H1 (cell line): ENCODE measurements around the gene KLHL1. TPM values are rescaled to one million over a fixed set of nuclear protein-coding genes. Genes with fewer than 3 reads are reported as not detected.

Experiments used
- CTCF ChIA-PET: fragments of 300-600 bp; sonication (Branson Sonifier 250); formaldehyde crosslinking; loops from one replicate; lab custom pipeline; 2021; ENCODE audit not compliant: partially characterized antibody; lab: Charles Lee
- POLR2A ChIA-PET: fragments of 300-600 bp; sonication (Branson Sonifier 250); formaldehyde crosslinking; loops from one replicate; lab custom pipeline; 2021; ENCODE audit warnings: inconsistent platforms; ENCODE audit not compliant: partially characterized antibody; lab: Charles Lee
- DNase-seq, 2 experiments: peaks; one replicate each; pipeline versions ENCODE4 v3.0.0 to v3.0.0-alpha.2; 2010 to 2022; ENCODE audit warnings: low spot score in 2 of 2, low read depth in 1 of 2, mixed read lengths in 1 of 2
- FAIRE-seq: peaks from 2 replicates; lab custom pipeline; 2011; peaks lifted over from hg19 to GRCh38; lab: Jason Lieb, UNC
- H2AFZ ChIP-seq: 2 replicates; pipeline ENCODE4 v1.8.1; 2012; ENCODE audit warnings: low read length, inconsistent platforms
- H2AK5ac ChIP-seq: 2 replicates; pipeline ENCODE4 v1.6.1; 2013; ENCODE audit warnings: low read depth, low read length
- H2BK120ac ChIP-seq: replicated peaks from 2 replicates; pipeline ENCODE3; 2013; ENCODE audit warnings: low read depth, low read length, inconsistent platforms
- H2BK12ac ChIP-seq: 2 replicates; pipeline ENCODE4 v1.6.1; 2013; ENCODE audit warnings: low read depth, low read length
- H2BK15ac ChIP-seq: 2 replicates; pipeline ENCODE4 v1.6.1; 2013; ENCODE audit warnings: low read length
- H2BK20ac ChIP-seq: 2 replicates; pipeline ENCODE4 v1.6.1; 2013; ENCODE audit warnings: low read length
- H2BK5ac ChIP-seq: 2 replicates; pipeline ENCODE4 v1.6.1; 2013; ENCODE audit warnings: low read depth, low read length
- H3K14ac ChIP-seq: 2 replicates; pipeline ENCODE4 v1.6.1; 2013; ENCODE audit warnings: inconsistent platforms; ENCODE audit not compliant: insufficient read length
- H3K18ac ChIP-seq: 2 replicates; pipeline ENCODE4 v1.6.1; 2013; ENCODE audit warnings: low read length; ENCODE audit errors: extremely low read depth
- H3K23ac ChIP-seq: 2 replicates; pipeline ENCODE4 v1.6.1; 2013; ENCODE audit warnings: inconsistent platforms; ENCODE audit not compliant: insufficient read length
- H3K23me2 ChIP-seq: 2 replicates; pipeline ENCODE4 v1.6.1; 2013; ENCODE audit warnings: low read depth, low read length
- H3K27ac ChIP-seq: 2 replicates; pipeline ENCODE4 v1.6.1; 2011; ENCODE audit warnings: low read depth, low read length, inconsistent platforms
- H3K27me3 ChIP-seq, 4 experiments: replicated peaks in 1 of 4; 1 replicate in 1 of 4; 2 replicates in 3 of 4; pipeline versions ENCODE4 v1.6.1 to v1.8.1; 2011 to 2013; ENCODE audit warnings: low read length in 3 of 4, mild to moderate bottlenecking in 3 of 4, inconsistent platforms in 2 of 4, mixed read lengths in 2 of 4, moderate library complexity in 1 of 4; ENCODE audit not compliant: control insufficient read depth in 3 of 4, insufficient read depth in 3 of 4; ENCODE audit errors: extremely low read depth in 1 of 4
- H3K36me3 ChIP-seq, 4 experiments: 2 replicates each; pipeline versions ENCODE4 v1.6.1 to v1.8.1; 2011 to 2013; ENCODE audit warnings: mild to moderate bottlenecking in 4 of 4, low read length in 3 of 4, moderate library complexity in 2 of 4, control low read depth in 1 of 4, inconsistent platforms in 1 of 4; ENCODE audit not compliant: insufficient read depth in 4 of 4, control insufficient read depth in 2 of 4
- H3K4ac ChIP-seq: replicated peaks from 2 replicates; pipeline ENCODE3; 2013; ENCODE audit warnings: low read length, low read depth, mixed read lengths, inconsistent platforms; ENCODE audit not compliant: insufficient read length
- H3K4me1 ChIP-seq, 4 experiments: replicated peaks in 1 of 4; 1 replicate in 1 of 4; 2 replicates in 3 of 4; pipeline versions ENCODE4 v1.6.1 to v1.8.1; 2011 to 2013; ENCODE audit warnings: low read length in 3 of 4, inconsistent platforms in 2 of 4, mixed read lengths in 1 of 4; ENCODE audit not compliant: insufficient read depth in 4 of 4, control insufficient read depth in 3 of 4
- H3K4me2 ChIP-seq, 2 experiments: 2 replicates each; pipeline versions ENCODE4 v1.6.1 to v1.8.1; 2011 to 2013; ENCODE audit warnings: low read depth in 2 of 2, low read length in 2 of 2, control low read depth in 1 of 2, inconsistent platforms in 1 of 2, mild to moderate bottlenecking in 1 of 2; ENCODE audit not compliant: insufficient read depth in 1 of 2
- H3K4me3 ChIP-seq, 4 experiments: fragments of 200-600, 300-600 bp in 1 of 4; sonication (generic), shearing (Covaris generic), sonication (Bioruptor Twin) in 1 of 4; 2 replicates each; pipeline versions ENCODE4 v1.5.1 to v1.8.1; 2011 to 2016; ENCODE audit warnings: low read length in 4 of 4, low read depth in 3 of 4, control low read depth in 2 of 4, inconsistent platforms in 2 of 4, mild to moderate bottlenecking in 2 of 4, mixed read lengths in 1 of 4, moderate library complexity in 1 of 4; ENCODE audit not compliant: insufficient read depth in 2 of 4; ENCODE audit errors: extremely low read depth in 1 of 4
- H3K56ac ChIP-seq: replicated peaks from 2 replicates; pipeline ENCODE3; 2013; ENCODE audit warnings: low read depth, mild to moderate bottlenecking, mixed read lengths, low read length, inconsistent platforms; ENCODE audit not compliant: insufficient read length
- H3K79me1 ChIP-seq: 2 replicates; pipeline ENCODE4 v1.6.1; 2013; ENCODE audit warnings: low read depth, low read length, control low read depth
- H3K79me2 ChIP-seq, 2 experiments: 2 replicates each; pipeline versions ENCODE4 v1.6.1 to v1.8.1; 2012 to 2013; ENCODE audit warnings: low read length in 2 of 2, mild to moderate bottlenecking in 2 of 2, inconsistent platforms in 1 of 2; ENCODE audit not compliant: insufficient read depth in 2 of 2, control insufficient read depth in 1 of 2
- H3K9ac ChIP-seq, 4 experiments: replicated peaks in 1 of 4; 1 replicate in 1 of 4; 2 replicates in 3 of 4; pipeline versions ENCODE4 v1.6.1 to v1.8.1; 2011 to 2013; ENCODE audit warnings: low read depth in 3 of 4, low read length in 3 of 4, control low read depth in 2 of 4, mild to moderate bottlenecking in 2 of 4, moderate library complexity in 2 of 4, inconsistent platforms in 1 of 4; ENCODE audit errors: extremely low read depth in 1 of 4
- H3K9me3 ChIP-seq, 2 experiments: 2 replicates each; pipeline versions ENCODE4 v1.6.1 to v1.8.1; 2012 to 2013; ENCODE audit warnings: mild to moderate bottlenecking in 2 of 2, moderate library complexity in 2 of 2, control low read depth in 1 of 2, inconsistent platforms in 1 of 2, low read depth in 1 of 2, low read length in 1 of 2, mixed read lengths in 1 of 2; ENCODE audit not compliant: insufficient read depth in 2 of 2
- H4K20me1 ChIP-seq, 2 experiments: replicated peaks in 1 of 2; 2 replicates each; pipeline versions ENCODE3 to v1.8.1; 2011 to 2013; ENCODE audit warnings: inconsistent platforms in 2 of 2, low read length in 2 of 2, mild to moderate bottlenecking in 1 of 2; ENCODE audit not compliant: insufficient read depth in 2 of 2, control insufficient read depth in 1 of 2
- H4K5ac ChIP-seq: 2 replicates; pipeline ENCODE4 v1.6.1; 2013; ENCODE audit warnings: low read length, low read depth, mixed read lengths, inconsistent platforms; ENCODE audit not compliant: insufficient read length
- H4K8ac ChIP-seq: 2 replicates; pipeline ENCODE4 v1.8.0; 2013; ENCODE audit warnings: mild to moderate bottlenecking, moderate library complexity, low read length, inconsistent platforms; ENCODE audit not compliant: insufficient read depth; ENCODE audit errors: extremely low read depth
- H4K91ac ChIP-seq: replicated peaks from 2 replicates; pipeline ENCODE3; 2013; ENCODE audit warnings: low read length, mixed read lengths, inconsistent platforms; ENCODE audit not compliant: insufficient read length
- ASH2L ChIP-seq: fragments of 200-600, 300-600 bp; sonication (generic); IDR thresholded peaks from one replicate; pipeline ENCODE4 v1.7.1; 2017; ENCODE audit warnings: low read length
- BACH1 ChIP-seq: IDR thresholded peaks from 2 replicates; pipeline ENCODE4 v1.6.1; 2012; ENCODE audit warnings: low read length, improper control_type of control experiment
- CBX5 ChIP-seq: fragments of 300-800, 300-1000 bp; sonication (generic); IDR thresholded peaks from 2 replicates; pipeline ENCODE4 v1.7.1; 2016; ENCODE audit warnings: antibody characterized with exemption, low read length, low read depth
- CREB1 ChIP-seq: IDR thresholded peaks from 2 replicates; pipeline ENCODE4 v1.6.1; 2012; ENCODE audit warnings: inconsistent platforms
- JUND ChIP-seq: IDR thresholded peaks from 2 replicates; pipeline ENCODE4 v1.6.1; 2011; ENCODE audit warnings: mild to moderate bottlenecking, improper control_type of control experiment, low read length
- MAFK ChIP-seq: IDR thresholded peaks from 2 replicates; pipeline ENCODE4 v1.6.1; 2012; ENCODE audit warnings: low read depth, mild to moderate bottlenecking, improper control_type of control experiment, low read length
- NANOG ChIP-seq: IDR thresholded peaks from 2 replicates; pipeline ENCODE4 v1.6.1; 2011; ENCODE audit warnings: low read length, low read depth, mild to moderate bottlenecking, inconsistent platforms; ENCODE audit not compliant: insufficient read depth, poor library complexity, severe bottlenecking
- SRF ChIP-seq: IDR thresholded peaks from 2 replicates; pipeline ENCODE4 v1.6.1; 2011; ENCODE audit warnings: mild to moderate bottlenecking, low read depth, low read length, moderate library complexity
- TEAD4 ChIP-seq: IDR thresholded peaks from 2 replicates; pipeline ENCODE4 v1.6.1; 2012; ENCODE audit warnings: low read depth, low read length, inconsistent platforms, mixed read lengths
- ZNF274 ChIP-seq: IDR thresholded peaks from 2 replicates; pipeline ENCODE4 v1.7.0; 2012; ENCODE audit warnings: low read length, borderline replicate concordance; ENCODE audit errors: extremely low read depth
- WGBS, 2 experiments: shearing (Covaris generic) in 1 of 2; methylation state at CpG; one replicate each; pipeline versions ENCODE4 v1.1.6 to v1.1.7; 2013 to 2015; ENCODE audit warnings: low lambda C conversion rate in 2 of 2, mixed read lengths in 2 of 2, inconsistent platforms in 1 of 2, low coverage in 1 of 2, missing lambda C conversion rate in 1 of 2; ENCODE audit not compliant: insufficient replicate concordance in 2 of 2, insufficient coverage in 1 of 2, insufficient read length in 1 of 2; ENCODE audit errors: extremely low coverage in 1 of 2, missing lambda C conversion rate in 1 of 2; 5-methylcytosine and 5-hydroxymethylcytosine counted together
- polyA plus RNA-seq, 7 experiments: library from polyadenylated mRNA; depleted of rRNA in 3 of 7; stranded (reverse) in 5 of 7; unstranded in 2 of 7; fragments of >200 nt in 5 of 7; fragments of 200-250 nt in 2 of 7; gene quantifications; 1 replicate in 5 of 7; 2 replicates in 1 of 7; 4 replicates in 1 of 7; pipeline versions ENCODE4 v1.2.1 to v1.2.3, GENCODE V29; 2011 to 2013; ENCODE audit warnings: missing spikeins in 2 of 7, mixed read lengths in 2 of 7
- total RNA-seq: library from RNA; stranded (reverse); fragmentation: NEBNext Ultra II Directional; extraction: Animal tissue kit (Norgen Biotek cat#: 25700); gene quantifications from 2 replicates; pipeline ENCODE4 v1.2.1, GENCODE V29; 2021

Gene KLHL1
- total and polyA plus RNA-seq, 2 of the 8 experiments (the other 6 are each of a cell fraction or from before 2014, with no cell fraction given) = not detected

DNA sequence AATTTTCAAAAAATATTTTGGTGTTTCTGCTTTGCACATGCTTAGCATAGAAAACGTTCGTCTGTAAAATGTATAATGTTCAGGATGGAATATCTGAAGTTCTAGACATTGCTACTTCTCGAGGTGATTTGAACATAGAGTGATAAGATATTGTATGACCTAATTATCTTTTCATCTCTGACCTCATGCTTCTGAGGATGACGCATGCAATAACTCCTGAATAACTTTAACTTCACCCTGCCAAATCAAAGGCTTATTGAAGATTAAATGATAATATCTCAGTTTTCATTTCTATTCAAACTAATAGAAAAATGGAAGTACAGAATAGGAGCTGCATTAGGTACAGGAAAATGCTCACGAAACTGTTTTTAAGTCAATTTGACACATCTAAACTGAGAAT lies 151.4 kb downstream of the KLHL1 start:
- H2BK15ac ChIP-seq = no peak overlapping the region
- H2AFZ ChIP-seq = no peak overlapping the region
- H3K4me1 ChIP-seq = no peaks in the 10 kb centered on the region; a peak in 1 of 7 replicates
- ChIA-PET POLR2A (no interaction called here), CTCF (no interaction called here)
- H3K9ac ChIP-seq = no peak overlapping the region
- no peaks in the 10 kb centered on the region for H3K79me2 ChIP-seq
- H3K9me3 ChIP-seq = no peaks in the 10 kb centered on the region
- H3K79me1 ChIP-seq = no peaks in the 10 kb centered on the region
- no peak overlapping the region for H3K4ac ChIP-seq
- WGBS, 2 experiments = 89% methylated on average over 5 of the region's 5 CpGs; no CpG with 5 or more reads in 1 of the 2 experiments
- H3K4me3 ChIP-seq = no peak overlapping the region
- no peaks in the 10 kb centered on the region for H4K20me1 ChIP-seq
- FAIRE-seq (no peak), DNase-seq (no peak)
- no peak overlapping the region for H3K56ac ChIP-seq
- H3K23me2 ChIP-seq = no peaks in the 10 kb centered on the region
- no peak overlapping the region for H2AK5ac ChIP-seq
- H3K27ac ChIP-seq = no peak overlapping the region
- H4K91ac ChIP-seq = no peak overlapping the region
- H4K5ac ChIP-seq = no peak overlapping the region
- no peak overlapping the region for H3K4me2 ChIP-seq
- no peaks in the 10 kb centered on the region for H3K27me3 ChIP-seq
- H2BK5ac ChIP-seq = no peak overlapping the region
- H4K8ac ChIP-seq = no peak overlapping the region
- H3K14ac ChIP-seq = no peak overlapping the region
- H3K18ac ChIP-seq = no peak overlapping the region
- H3K23ac ChIP-seq = no peak overlapping the region
- H2BK20ac ChIP-seq = no peak overlapping the region
- H2BK12ac ChIP-seq = no peak overlapping the region
- no peak overlapping the region for H2BK120ac ChIP-seq
- H3K36me3 ChIP-seq = no peaks in the 10 kb centered on the region
- TF ChIP-seq TEAD4 (no peak), BACH1 (no peak), CBX5 (no peak), ASH2L (no peak), SRF (no peak), CREB1 (no peak), MAFK (no peak), JUND (no peak), NANOG (no peak), ZNF274 (no peak)
